ENCODE data around the gene OSGIN1. TPM values are rescaled to one million over a fixed set of nuclear protein-coding genes. Genes with fewer than 3 reads are reported as not detected.
A peak's percentile ranks its signal among the peaks of the same experiment; 100 is the strongest.

OSGIN1 gene
- total and polyA plus RNA-seq, 2 of the 8 experiments (the other 6 are each of a cell fraction or from before 2014, with no cell fraction given), result 0.58 to 0.76 TPM

DNA sequence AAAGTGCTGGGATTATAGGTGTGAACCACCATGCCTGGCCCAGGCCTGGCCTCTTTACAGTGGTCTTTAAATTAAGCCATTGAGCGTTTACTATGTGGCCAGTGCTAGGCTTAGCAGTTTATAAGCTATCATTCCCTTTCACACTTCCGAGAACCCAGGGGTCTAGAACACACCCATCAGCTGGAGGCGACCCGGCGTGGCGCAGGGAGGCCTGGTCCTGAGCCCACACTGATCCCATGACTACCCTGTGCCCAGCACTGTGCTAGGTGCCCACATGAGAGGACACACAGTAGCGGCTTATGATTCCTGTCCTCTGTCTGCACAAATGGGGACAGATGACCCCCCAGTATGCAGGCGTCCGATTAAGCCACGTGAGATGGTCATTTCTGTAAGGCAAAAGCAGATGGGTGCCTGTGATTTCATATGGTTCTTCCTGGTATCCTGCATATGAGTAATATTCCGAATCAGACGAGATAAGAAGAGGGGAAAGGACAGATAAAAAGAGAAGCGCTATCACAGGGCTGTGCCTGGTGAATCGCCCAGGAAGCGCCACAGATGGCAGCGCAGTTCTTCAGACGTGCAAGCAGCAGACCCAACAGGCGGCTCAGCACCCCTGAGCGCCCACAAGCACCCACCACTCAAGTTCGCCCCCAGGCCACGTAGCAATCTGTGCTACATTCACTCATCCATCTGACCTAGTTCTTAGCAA, 5.3 kb downstream of the OSGIN1 start:
- H4K20me1 ChIP-seq (replicated peaks in 1 of 2; ENCODE audit: control insufficient read depth in 1 of 2, insufficient read depth in 2 of 2, low read length in 2 of 2), result no peaks in the 10 kb centered on the region
- H3K4ac ChIP-seq (replicated peaks; ENCODE audit: insufficient read length, low read depth, low read length), result no peak overlapping the region
- no peaks in the 10 kb centered on the region for H3K79me1 ChIP-seq (ENCODE audit: low read depth, low read length)
- H2AFZ ChIP-seq (ENCODE audit: low read length), result no peak overlapping the region
- H4K5ac ChIP-seq (ENCODE audit: insufficient read length, low read depth, low read length), result no peak overlapping the region
- no peak overlapping the region for H2BK120ac ChIP-seq (replicated peaks; ENCODE audit: low read depth, low read length)
- H3K79me2 ChIP-seq (ENCODE audit: control insufficient read depth in 1 of 2, insufficient read depth in 2 of 2, low read length in 2 of 2), result no peaks in the 10 kb centered on the region
- H3K4me3 ChIP-seq (ENCODE audit: extremely low read depth in 1 of 4, insufficient read depth in 2 of 4, low read depth in 3 of 4, low read length in 4 of 4), result no peak overlapping the region
- DNase-seq (ENCODE audit: low read depth in 1 of 2, low spot score in 2 of 2), result no peak
- no peak overlapping the region for H3K14ac ChIP-seq (ENCODE audit: insufficient read length)
- no peak overlapping the region for H2BK20ac ChIP-seq (ENCODE audit: low read length)
- H3K9ac ChIP-seq (replicated peaks in 1 of 4; ENCODE audit: extremely low read depth in 1 of 4, low read depth in 3 of 4, low read length in 3 of 4), result no peak overlapping the region
- 87% methylated on average over 21 of the region's 21 CpGs; no CpG with 5 or more reads in 1 of the 2 experiments for WGBS, 2 experiments (ENCODE audit: extremely low coverage in 1 of 2, insufficient coverage in 1 of 2, insufficient read length in 1 of 2, insufficient replicate concordance in 2 of 2, low coverage in 1 of 2, low lambda C conversion rate in 2 of 2, missing lambda C conversion rate in 1 of 2)
- no peak overlapping the region for H2BK5ac ChIP-seq (ENCODE audit: low read depth, low read length)
- no peak overlapping the region for H3K56ac ChIP-seq (replicated peaks; ENCODE audit: insufficient read length, low read depth, low read length)
- H2BK12ac ChIP-seq (ENCODE audit: low read depth, low read length), result no peak overlapping the region
- FAIRE-seq, result no peak
- H3K27ac ChIP-seq (ENCODE audit: low read depth, low read length), result no peak overlapping the region
- no peak overlapping the region for H3K4me2 ChIP-seq (ENCODE audit: insufficient read depth in 1 of 2, low read depth in 2 of 2, low read length in 2 of 2)
- POLR2A ChIA-PET (ENCODE audit: partially characterized antibody), result no interaction called here
- no peaks in the 10 kb centered on the region for H3K36me3 ChIP-seq (ENCODE audit: control insufficient read depth in 2 of 4, insufficient read depth in 4 of 4, low read length in 3 of 4)
- H4K8ac ChIP-seq (ENCODE audit: extremely low read depth, insufficient read depth, low read length), result peak overlapping the region; percentile 35; the same call in 1 of the 2 replicates
- H3K9me3 ChIP-seq (ENCODE audit: insufficient read depth in 2 of 2, low read depth in 1 of 2, low read length in 1 of 2), result no peaks in the 10 kb centered on the region
- no peak overlapping the region for H2AK5ac ChIP-seq (ENCODE audit: low read depth, low read length)
- no peak overlapping the region for H4K91ac ChIP-seq (replicated peaks; ENCODE audit: insufficient read length, low read length)
- H3K27me3 ChIP-seq (replicated peaks in 1 of 4; ENCODE audit: control insufficient read depth in 3 of 4, extremely low read depth in 1 of 4, insufficient read depth in 3 of 4, low read length in 3 of 4), result no peaks in the 10 kb centered on the region
- H3K23ac ChIP-seq (ENCODE audit: insufficient read length), result no peak overlapping the region
- no peak overlapping the region for H3K18ac ChIP-seq (ENCODE audit: extremely low read depth, low read length)
- H3K23me2 ChIP-seq (ENCODE audit: low read depth, low read length), result no peaks in the 10 kb centered on the region
- H2BK15ac ChIP-seq (ENCODE audit: low read length), result no peak overlapping the region
- TF ChIP-seq RFX5 (IDR thresholded peaks at IDR 0.05; ENCODE audit: borderline replicate concordance, low read depth, low read length), result no peak
- no peak for TF ChIP-seq POLR2AphosphoS5 (IDR thresholded peaks at IDR 0.05; ENCODE audit: low read depth, low read length)
- TF ChIP-seq ZNF274 (IDR thresholded peaks at IDR 0.05; ENCODE audit: borderline replicate concordance, extremely low read depth, low read length), result no peak
- 0 out of 4 replicates have a peak, but pooled peaks of 1 of the 2 experiments have one; percentile 7 for TF ChIP-seq RAD21 (IDR thresholded peaks at IDR 0.05 in 1 of 2, conservative IDR thresholded peaks at IDR 0.05 in 1 of 2; ENCODE audit: low read depth in 2 of 2, low read length in 2 of 2)
- no peak for TF ChIP-seq FOSL1 (IDR thresholded peaks at IDR 0.05; ENCODE audit: insufficient read depth, low read depth, low read length)
- CTCF ChIA-PET (ENCODE audit: partially characterized antibody), result interaction anchor here (0.7 to 16.0 kb wide), 12 partner anchors 12 to 525 kb away, joined by 3 to 366 read pairs (median 6); partner anchors contain the start of gene SLC38A8
- peaks cover 2 to 7% (median 4%) of the 10 kb centered on the region in 4 experiments; a peak in 6 of 7 replicates for H3K4me1 ChIP-seq (replicated peaks in 1 of 4; ENCODE audit: control insufficient read depth in 3 of 4, insufficient read depth in 4 of 4, low read length in 3 of 4)

Data from H1 (cell line).